Activated naive CD8-positive, alpha-beta T cell (primary cell): ENCODE results near the gene KLK13.
A peak's percentile ranks its signal among the peaks of the same experiment; 100 is the strongest.

Experiments
- H3K27ac Mint-ChIP-seq: one replicate; pipeline ENCODE4 v1.8.0; 2021; ENCODE audit warnings: mixed read lengths
- H3K27me3 Mint-ChIP-seq: one replicate; pipeline ENCODE4 v1.8.0; 2021; ENCODE audit warnings: mixed read lengths
- H3K36me3 Mint-ChIP-seq: one replicate; pipeline ENCODE4 v1.8.0; 2021; ENCODE audit warnings: mixed read lengths
- H3K4me1 Mint-ChIP-seq: one replicate; pipeline ENCODE4 v1.8.0; 2021; ENCODE audit warnings: low read depth, mixed read lengths
- H3K4me3 Mint-ChIP-seq: one replicate; pipeline ENCODE4 v1.8.0; 2021; ENCODE audit warnings: mild to moderate bottlenecking, mixed read lengths
- H3K9me3 Mint-ChIP-seq: one replicate; pipeline ENCODE4 v1.8.0; 2021; ENCODE audit warnings: low read depth, mixed read lengths

KLK13 gene, protein sequence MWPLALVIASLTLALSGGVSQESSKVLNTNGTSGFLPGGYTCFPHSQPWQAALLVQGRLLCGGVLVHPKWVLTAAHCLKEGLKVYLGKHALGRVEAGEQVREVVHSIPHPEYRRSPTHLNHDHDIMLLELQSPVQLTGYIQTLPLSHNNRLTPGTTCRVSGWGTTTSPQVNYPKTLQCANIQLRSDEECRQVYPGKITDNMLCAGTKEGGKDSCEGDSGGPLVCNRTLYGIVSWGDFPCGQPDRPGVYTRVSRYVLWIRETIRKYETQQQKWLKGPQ

GRCh38 chr19:51064534-51065220 is at the start of gene KLK13:
TSS of gene KLK13 (minus strand) at chr19:51065092. CDS start at chr19:51065067, 25 bp downstream.
- Mint-ChIP-seq H3K4me1 (peaks cover 5% of the 10 kb centered on the region), H3K27ac (no peak within 1 kb of the TSS), H3K4me3 (peak within 1 kb of the TSS; percentile 75), H3K27me3 (peaks cover 32% of the 10 kb centered on the region), H3K9me3 (no peaks in the 10 kb centered on the region), H3K36me3 (no peaks in the 10 kb centered on the region)

- Mint-ChIP-seq H3K27ac (peak overlapping the region; percentile 80), H3K9me3 (no peaks in the 10 kb centered on the region), H3K27me3 (no peaks in the 10 kb centered on the region), H3K4me3 (peak overlapping the region; percentile 30), H3K4me1 (peaks cover 38% of the 10 kb centered on the region), H3K36me3 (no peaks in the 10 kb centered on the region)
Observed at GRCh38 chr19:51114087-51114729, 49.3 kb upstream of the KLK13 start.

GRCh38 chr19:51111606-51112005 is 46.7 kb upstream of the KLK13 start:
- H3K27ac Mint-ChIP-seq = no peak overlapping the region
- no peaks in the 10 kb centered on the region for H3K9me3 Mint-ChIP-seq
- no peaks in the 10 kb centered on the region for H3K27me3 Mint-ChIP-seq
- H3K4me1 Mint-ChIP-seq = peaks cover 41% of the 10 kb centered on the region
- H3K36me3 Mint-ChIP-seq = peaks cover 4% of the 10 kb centered on the region
- H3K4me3 Mint-ChIP-seq = no peak overlapping the region

DNA sequence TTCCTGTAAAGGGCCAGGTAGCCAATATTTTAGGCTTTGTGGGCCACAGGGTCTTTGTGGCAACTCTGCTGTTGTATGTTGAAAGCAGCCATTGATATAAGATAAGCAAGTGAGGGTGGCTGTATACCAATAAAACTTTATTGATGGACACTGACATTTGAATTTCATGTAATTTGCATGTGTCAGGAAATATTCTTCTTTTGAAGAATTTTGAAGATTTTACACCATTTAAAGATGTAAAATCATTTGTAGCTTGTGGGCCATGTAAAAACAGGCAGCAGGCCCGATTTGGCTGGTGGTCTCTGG is 45.7 kb upstream of the KLK13 start:
- H3K27ac Mint-ChIP-seq = no peak overlapping the region
- H3K4me1 Mint-ChIP-seq = peaks cover 39% of the 10 kb centered on the region
- no peaks in the 10 kb centered on the region for H3K27me3 Mint-ChIP-seq
- peaks cover 4% of the 10 kb centered on the region for H3K36me3 Mint-ChIP-seq
- H3K9me3 Mint-ChIP-seq = no peaks in the 10 kb centered on the region
- H3K4me3 Mint-ChIP-seq = no peak overlapping the region

- Mint-ChIP-seq H3K27ac (peak overlapping the region; percentile 95), H3K4me3 (peak overlapping the region; percentile 98), H3K27me3 (no peaks in the 10 kb centered on the region), H3K36me3 (peaks cover 8% of the 10 kb centered on the region), H3K9me3 (no peaks in the 10 kb centered on the region), H3K4me1 (peaks cover 31% of the 10 kb centered on the region)
Observed at GRCh38 chr19:51108805-51109146, 43.9 kb upstream of the KLK13 start.

GRCh38 chr19:51108066-51108804 is 43.3 kb upstream of the KLK13 start, which contains the start of gene CTU1:
TSS of gene CTU1 (minus strand) at chr19:51108409. CDS start at chr19:51104569, 3,840 bp downstream.
- peaks cover 8% of the 10 kb centered on the region for H3K36me3 Mint-ChIP-seq

GRCh38 chr19:51107406-51108065 is 42.6 kb upstream of the KLK13 start:
- Mint-ChIP-seq H3K27ac (peak overlapping the region; percentile 95), H3K4me3 (peak overlapping the region; percentile 98), H3K36me3 (peaks cover 10% of the 10 kb centered on the region), H3K9me3 (no peaks in the 10 kb centered on the region), H3K4me1 (peaks cover 40% of the 10 kb centered on the region), H3K27me3 (no peaks in the 10 kb centered on the region)

More at GRCh38 chr19:51108066-51108804, 43.3 kb upstream of the KLK13 start, which contains the start of gene CTU1:
- Mint-ChIP-seq H3K4me3 (peak within 1 kb of the TSS; percentile 98), H3K27me3 (no peaks in the 10 kb centered on the region), H3K4me1 (peaks cover 33% of the 10 kb centered on the region), H3K27ac (peak within 1 kb of the TSS; percentile 95), H3K9me3 (no peaks in the 10 kb centered on the region)

DNA sequence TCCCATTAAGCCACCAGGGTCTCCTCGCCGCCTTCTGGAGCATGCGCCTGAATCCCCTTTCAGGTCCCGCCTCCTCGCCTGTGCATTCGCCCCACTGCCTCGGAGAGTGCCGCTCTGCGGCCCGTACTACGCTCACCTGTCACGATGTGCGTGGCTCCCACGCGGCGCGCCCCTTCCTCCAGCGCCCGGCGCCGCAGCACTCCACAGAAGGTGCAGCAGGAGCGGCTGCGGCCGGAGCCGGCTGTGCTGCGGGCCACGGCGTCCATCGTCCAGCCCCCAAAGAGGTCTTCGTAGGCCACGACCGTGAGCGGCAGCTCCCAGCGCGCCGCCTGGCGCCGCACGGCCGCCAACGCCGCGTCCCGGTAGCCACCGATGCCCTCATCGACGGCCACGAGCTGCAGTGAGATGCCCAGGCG is 39.0 kb upstream of the KLK13 start:
- no peak overlapping the region for H3K27ac Mint-ChIP-seq
- no peak overlapping the region for H3K4me3 Mint-ChIP-seq
- peaks cover 10% of the 10 kb centered on the region for H3K36me3 Mint-ChIP-seq
- no peaks in the 10 kb centered on the region for H3K27me3 Mint-ChIP-seq
- H3K9me3 Mint-ChIP-seq = no peaks in the 10 kb centered on the region
- H3K4me1 Mint-ChIP-seq = peaks cover 63% of the 10 kb centered on the region

GRCh38 chr19:51102991-51103390 is 38.1 kb upstream of the KLK13 start:
- H3K9me3 Mint-ChIP-seq = no peaks in the 10 kb centered on the region
- H3K4me1 Mint-ChIP-seq = peaks cover 58% of the 10 kb centered on the region
- no peak overlapping the region for H3K27ac Mint-ChIP-seq
- no peaks in the 10 kb centered on the region for H3K27me3 Mint-ChIP-seq
- no peak overlapping the region for H3K4me3 Mint-ChIP-seq
- H3K36me3 Mint-ChIP-seq = peaks cover 10% of the 10 kb centered on the region

- Mint-ChIP-seq H3K27ac (no peak overlapping the region), H3K4me3 (no peak overlapping the region), H3K36me3 (peaks cover 12% of the 10 kb centered on the region)
Observed at GRCh38 chr19:51101171-51101865, 36.4 kb upstream of the KLK13 start.

GRCh38 chr19:51100601-51101000 is 35.7 kb upstream of the KLK13 start:
- Mint-ChIP-seq H3K27me3 (no peaks in the 10 kb centered on the region), H3K4me3 (no peak overlapping the region), H3K9me3 (no peaks in the 10 kb centered on the region), H3K27ac (no peak overlapping the region), H3K4me1 (peaks cover 51% of the 10 kb centered on the region), H3K36me3 (peaks cover 15% of the 10 kb centered on the region)

More at GRCh38 chr19:51101171-51101865, 36.4 kb upstream of the KLK13 start:
- no peaks in the 10 kb centered on the region for H3K9me3 Mint-ChIP-seq
- H3K4me1 Mint-ChIP-seq = peaks cover 57% of the 10 kb centered on the region
- no peaks in the 10 kb centered on the region for H3K27me3 Mint-ChIP-seq

- H3K27ac Mint-ChIP-seq = no peak overlapping the region
- peaks cover 11% of the 10 kb centered on the region for H3K36me3 Mint-ChIP-seq
- H3K4me1 Mint-ChIP-seq = peaks cover 43% of the 10 kb centered on the region
- H3K27me3 Mint-ChIP-seq = no peaks in the 10 kb centered on the region
- peak overlapping the region; percentile 27 for H3K4me3 Mint-ChIP-seq
- no peaks in the 10 kb centered on the region for H3K9me3 Mint-ChIP-seq
Observed at GRCh38 chr19:51099047-51099382, 34.1 kb upstream of the KLK13 start.

DNA sequence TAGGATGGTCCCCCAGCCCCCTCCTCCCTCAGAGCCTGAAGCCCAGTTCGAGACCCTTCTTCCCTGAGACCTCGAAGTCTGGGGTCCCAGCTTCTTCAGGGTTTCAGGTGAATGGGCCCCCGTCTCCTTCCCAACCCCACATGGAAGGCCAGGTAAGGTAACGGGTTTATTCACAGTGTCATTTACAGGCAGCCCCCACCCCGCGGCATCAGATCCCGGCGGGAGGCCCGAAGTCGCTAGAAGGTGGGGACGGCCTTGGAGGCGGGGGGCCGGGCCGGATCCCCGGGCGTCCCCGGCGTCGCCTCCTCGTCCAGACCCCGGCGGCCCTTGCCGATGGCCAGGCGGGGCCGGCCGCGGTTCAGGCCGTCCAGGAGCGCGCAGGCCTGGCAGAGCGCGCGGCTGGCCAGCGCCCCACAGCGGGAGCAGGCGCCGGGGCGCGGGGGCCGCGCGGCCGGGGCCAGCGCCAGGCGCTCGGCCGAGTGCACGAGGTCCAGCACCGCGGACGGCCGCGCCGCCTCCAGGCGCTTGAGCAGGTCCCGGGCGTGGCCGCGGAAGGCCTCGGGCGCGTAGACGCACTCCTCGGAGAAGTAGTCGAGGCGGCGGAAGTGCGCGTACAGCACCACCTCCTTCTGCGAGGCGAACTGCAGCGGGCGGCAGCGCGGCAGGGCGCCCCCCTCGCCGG is 33.6 kb upstream of the KLK13 start:
- Mint-ChIP-seq H3K4me3 (no peak overlapping the region), H3K27me3 (no peaks in the 10 kb centered on the region), H3K4me1 (peaks cover 43% of the 10 kb centered on the region), H3K27ac (no peak overlapping the region), H3K36me3 (peaks cover 11% of the 10 kb centered on the region), H3K9me3 (no peaks in the 10 kb centered on the region)
